ENCODE results near the gene IQCH.

The IQCH gene

DNA sequence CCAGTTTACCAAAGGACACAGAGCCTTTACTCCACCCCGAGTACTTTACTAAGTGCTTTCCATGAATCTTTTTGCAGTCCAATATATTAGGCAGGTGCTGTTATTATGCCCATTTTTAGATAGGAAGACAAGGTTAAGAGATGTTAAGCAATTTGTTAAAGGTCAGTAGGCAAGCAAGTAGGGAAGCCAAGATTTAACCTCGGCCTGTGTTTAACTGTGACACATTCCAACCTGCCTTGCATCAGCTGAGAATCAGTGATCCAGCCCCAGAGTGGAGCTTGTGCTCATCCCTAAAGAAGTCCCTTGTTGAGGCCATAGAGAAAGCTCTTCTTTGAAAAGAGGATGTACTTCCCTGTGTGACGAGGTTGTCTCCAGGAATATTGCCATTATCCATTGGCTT, 215.1 kb downstream of the IQCH start:
- DNase-seq (ENCODE audit: low read depth): no peak
- no peak overlapping the region for H3K4me3 ChIP-seq (ENCODE audit: low read length)
- TF ChIP-seq, protein P1, sequence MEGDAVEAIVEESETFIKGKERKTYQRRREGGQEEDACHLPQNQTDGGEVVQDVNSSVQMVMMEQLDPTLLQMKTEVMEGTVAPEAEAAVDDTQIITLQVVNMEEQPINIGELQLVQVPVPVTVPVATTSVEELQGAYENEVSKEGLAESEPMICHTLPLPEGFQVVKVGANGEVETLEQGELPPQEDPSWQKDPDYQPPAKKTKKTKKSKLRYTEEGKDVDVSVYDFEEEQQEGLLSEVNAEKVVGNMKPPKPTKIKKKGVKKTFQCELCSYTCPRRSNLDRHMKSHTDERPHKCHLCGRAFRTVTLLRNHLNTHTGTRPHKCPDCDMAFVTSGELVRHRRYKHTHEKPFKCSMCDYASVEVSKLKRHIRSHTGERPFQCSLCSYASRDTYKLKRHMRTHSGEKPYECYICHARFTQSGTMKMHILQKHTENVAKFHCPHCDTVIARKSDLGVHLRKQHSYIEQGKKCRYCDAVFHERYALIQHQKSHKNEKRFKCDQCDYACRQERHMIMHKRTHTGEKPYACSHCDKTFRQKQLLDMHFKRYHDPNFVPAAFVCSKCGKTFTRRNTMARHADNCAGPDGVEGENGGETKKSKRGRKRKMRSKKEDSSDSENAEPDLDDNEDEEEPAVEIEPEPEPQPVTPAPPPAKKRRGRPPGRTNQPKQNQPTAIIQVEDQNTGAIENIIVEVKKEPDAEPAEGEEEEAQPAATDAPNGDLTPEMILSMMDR (conservative IDR thresholded peaks at IDR 0.05; ENCODE audit: low read length): no peak

DNA sequence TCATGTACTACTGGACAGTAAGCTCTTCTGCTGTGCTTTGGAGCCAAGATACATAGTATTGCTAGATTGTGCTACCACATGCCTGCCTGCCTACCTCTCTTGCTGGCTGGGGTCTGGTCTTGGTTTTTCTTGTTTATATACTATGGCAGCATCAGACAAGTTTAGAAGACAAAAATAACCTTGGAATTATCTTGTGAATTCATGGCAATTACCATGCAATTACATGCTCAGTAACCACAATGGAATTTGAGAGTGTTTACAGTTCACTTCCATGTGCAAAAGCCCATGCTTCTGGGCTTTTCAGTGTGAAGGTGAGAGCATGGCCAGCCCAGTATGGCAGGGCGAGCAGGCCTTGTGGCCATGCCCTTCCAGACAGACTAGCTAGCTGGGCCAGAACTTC, 218.4 kb downstream of the IQCH start:
- peak; percentile 49 for DNase-seq (ENCODE audit: low read depth)
- TF ChIP-seq, protein P1 (conservative IDR thresholded peaks at IDR 0.05; ENCODE audit: low read length): no peak
- H3K4me3 ChIP-seq (ENCODE audit: low read length): no peak overlapping the region

DNA sequence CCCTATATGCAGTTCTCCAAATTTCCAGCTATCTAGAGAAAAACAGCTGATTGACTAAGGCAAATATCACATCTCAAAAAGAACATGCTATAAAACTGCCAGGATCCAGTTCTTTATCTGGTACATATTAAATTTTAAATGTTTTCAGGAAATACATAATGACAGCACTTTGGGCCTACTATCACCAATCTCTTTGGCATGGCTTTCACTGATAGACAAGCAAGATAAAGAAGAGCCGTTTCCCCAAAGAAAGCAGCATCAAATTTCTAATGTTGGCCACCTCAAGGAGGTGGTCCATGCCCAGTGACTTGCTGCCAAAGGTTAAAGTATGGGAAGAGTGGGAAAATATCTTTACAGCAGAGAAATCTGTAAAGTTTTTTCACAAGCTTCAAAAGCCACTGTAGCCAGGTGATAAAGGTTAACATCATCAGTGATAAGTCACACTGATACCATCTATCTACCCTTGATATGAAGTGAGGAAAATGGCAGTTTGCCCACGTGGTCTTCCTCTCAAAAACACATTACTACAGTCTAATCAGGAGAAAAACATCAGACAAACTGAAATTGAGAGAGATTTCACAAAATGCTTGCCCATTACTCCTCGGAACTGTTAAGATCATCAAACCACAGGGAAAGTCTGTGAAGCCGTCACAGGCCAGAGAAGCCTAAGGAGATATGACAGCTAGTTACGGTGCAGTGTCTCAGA, 220.0 kb downstream of the IQCH start:
- TF ChIP-seq, protein P1 (conservative IDR thresholded peaks at IDR 0.05; ENCODE audit: low read length): no peak
- no peak for DNase-seq (ENCODE audit: low read depth)
- H3K4me3 ChIP-seq (ENCODE audit: low read length): no peak overlapping the region

DNA sequence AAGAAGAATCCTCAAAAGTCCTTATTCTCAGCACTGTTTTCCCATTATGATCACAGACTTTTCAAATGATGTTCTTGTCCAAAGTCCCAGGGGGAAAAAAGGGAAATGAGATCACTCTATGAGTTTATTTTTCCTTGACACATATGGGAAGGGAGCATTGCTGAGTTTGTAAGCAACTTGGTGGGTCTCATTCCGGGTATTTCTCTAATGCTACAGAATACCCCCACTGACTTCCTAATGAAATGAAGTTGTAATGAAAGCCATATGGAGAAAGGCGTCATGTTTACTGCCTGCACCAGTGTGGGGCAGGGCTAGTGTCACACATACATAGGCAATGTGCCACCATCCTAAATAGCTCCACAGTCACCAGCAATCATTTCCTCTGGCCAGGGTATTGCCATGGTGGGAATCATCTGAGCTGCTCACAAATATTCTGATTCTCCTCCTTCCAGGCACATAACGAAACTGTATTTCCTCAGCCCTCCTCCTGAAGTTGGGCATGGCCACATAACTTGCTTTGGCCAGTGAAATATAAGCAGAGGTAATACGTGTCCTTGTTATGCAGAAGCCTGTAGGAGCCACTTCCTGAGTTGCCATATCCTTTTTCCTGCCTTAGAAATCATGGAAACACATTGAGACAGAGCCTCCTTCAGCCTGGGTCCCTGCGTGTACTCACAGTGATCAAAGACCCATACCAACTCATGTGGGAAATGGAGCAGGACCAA, 225.4 kb downstream of the IQCH start:
- H3K4me3 ChIP-seq (ENCODE audit: low read length): peak overlapping the region; percentile 26
- DNase-seq (ENCODE audit: low read depth): peak; percentile 57
- TF ChIP-seq, protein P1 (conservative IDR thresholded peaks at IDR 0.05; ENCODE audit: low read length): no peak

DNA sequence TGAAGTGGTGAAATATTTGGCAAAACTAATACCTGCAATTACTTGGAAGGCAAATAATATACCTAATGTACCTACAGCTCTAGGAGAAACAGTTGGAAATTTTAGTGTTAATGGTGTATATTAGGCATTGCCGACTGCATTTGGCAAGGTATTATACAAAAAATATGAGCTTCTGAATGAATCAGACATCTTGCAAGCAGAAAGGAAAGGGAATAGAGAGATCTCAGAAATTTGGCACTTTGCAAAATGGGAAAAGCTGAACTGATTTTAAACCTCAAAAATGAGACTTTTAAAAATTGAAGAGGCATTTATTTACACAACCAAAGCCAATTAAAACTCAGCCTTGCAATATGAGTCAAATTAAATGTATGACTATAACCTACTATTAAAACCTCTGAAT, 226.2 kb downstream of the IQCH start:
- peak; percentile 53 for DNase-seq (ENCODE audit: low read depth)
- TF ChIP-seq, protein P1 (conservative IDR thresholded peaks at IDR 0.05; ENCODE audit: low read length): no peak

DNA sequence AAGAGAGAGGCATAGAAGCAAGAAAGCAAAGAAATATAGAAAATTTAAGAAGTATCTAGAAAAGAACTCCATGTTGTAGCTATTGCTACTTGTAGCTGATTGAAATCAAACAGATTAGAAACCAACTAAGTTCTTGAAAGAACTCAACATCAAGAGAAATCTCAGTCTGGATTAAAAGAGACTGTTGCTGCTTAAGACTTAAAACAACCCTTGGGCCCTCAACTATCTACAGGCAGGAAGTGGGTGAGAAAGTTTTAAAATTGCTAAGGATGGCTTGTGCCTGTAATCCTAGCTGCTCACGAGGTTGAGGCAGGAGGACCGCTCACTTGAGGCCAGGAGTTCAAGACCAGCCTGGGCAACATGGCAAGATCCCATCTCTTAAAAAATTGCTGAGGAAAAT, 227.1 kb downstream of the IQCH start:
- H3K4me3 ChIP-seq (ENCODE audit: low read length): no peak overlapping the region
- TF ChIP-seq, protein P1 (conservative IDR thresholded peaks at IDR 0.05; ENCODE audit: low read length): no peak
- DNase-seq (ENCODE audit: low read depth): no peak

More for the DNA sequence above, 226.2 kb downstream of the IQCH start:
- no peak overlapping the region for H3K4me3 ChIP-seq (ENCODE audit: low read length)

DNA sequence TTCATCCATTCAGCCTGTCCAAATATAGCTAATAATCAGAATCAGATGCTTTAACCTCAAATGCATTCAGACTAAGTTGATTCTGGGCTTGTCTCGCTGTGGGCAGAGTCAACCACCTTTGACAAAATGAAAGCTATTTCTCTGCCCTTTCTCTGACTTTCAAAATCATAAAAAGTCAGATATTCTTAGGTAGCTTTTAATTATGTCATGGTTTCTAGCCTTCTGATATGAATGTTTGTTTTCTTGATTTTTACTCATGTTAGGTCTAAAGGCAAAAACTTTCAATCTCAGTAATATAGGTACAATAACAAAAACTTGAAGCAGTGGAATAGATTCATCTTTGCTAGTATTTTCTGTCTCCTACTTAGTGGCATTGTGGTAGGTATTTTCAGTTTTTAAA, 241.0 kb downstream of the IQCH start:
- H3K4me3 ChIP-seq (ENCODE audit: low read length): no peak overlapping the region
- peak; percentile 30 for DNase-seq (ENCODE audit: low read depth)
- TF ChIP-seq, protein P1 (conservative IDR thresholded peaks at IDR 0.05; ENCODE audit: low read length): no peak

Measured in AG10803 (cell line).